Measurements from ENCODE around the gene CCL3.
"Not testable (repeated sequence)": the region's sequence is repeated elsewhere in the genome, so short reads cannot be mapped to it uniquely, and the experiment has no call there.

The CCL3 gene

DNA sequence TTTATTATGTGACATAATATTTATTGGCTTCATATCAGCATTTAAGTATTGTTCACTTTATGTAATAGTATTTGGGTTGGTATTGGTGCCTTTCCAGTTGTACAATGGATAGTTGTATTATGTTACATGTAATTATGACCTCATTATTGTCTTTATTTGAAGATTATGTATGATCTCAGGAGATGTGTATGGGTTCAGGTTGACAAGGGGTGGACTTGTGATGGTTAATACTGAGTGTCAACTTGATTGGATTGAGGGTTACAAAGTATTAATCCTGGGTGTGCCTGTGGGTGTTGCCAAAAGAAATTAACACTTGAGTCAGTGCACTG is 25.7 kb upstream of the CCL3 start:
- DNase-seq (ENCODE audit: low read depth) = not testable (repeated sequence)

DNA sequence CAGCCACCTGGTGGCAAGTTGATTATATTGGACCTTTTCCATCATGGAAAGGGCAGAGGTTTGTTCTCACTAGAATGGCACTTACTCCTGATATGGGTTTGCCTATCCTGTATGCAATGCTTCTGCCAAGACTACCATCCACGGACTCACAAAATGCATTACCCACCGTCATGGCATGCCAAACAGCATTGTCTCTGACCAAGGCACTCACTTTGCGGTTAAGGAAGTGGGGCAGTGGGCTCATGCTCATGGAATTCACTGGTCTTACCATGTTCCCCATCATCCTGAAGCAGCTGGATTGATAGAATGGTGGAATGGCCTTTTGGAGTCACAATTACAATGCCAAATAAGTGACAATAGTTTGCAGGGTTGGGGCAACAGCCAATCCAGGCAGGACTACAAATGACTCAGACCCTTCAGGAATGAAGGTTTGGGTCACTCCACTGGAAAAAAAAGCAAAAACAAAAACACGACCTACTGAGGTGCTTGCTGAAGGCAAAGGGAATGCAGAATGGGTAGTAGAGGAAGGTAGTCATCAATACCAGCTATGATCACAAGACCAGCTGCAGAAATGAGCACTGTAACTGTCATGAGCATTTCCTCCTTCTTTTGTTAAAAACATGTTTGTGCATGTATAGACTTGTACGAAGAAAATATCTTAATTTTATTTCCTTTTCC is 25.2 kb upstream of the CCL3 start:
- DNase-seq (ENCODE audit: low read depth) = not testable (repeated sequence)

DNA sequence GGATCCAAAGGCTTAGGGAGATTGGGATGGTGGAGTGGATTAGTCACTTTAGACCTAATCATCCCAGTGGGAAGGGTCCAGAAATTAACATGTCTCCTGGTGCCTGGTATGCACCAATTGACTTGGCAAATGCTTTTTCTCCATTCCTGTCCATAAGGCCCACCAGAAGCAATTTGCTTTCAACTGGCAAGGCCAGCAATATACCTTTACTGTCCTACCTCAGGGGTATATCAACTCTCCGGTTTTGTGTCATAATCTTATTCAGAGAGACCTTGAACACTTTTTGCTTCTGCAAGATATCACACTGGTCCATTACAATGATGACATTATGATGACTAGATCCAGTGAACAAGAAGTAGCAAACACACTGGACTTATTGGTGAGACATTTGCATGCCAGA is 23.2 kb upstream of the CCL3 start:
- not testable (repeated sequence) for DNase-seq (ENCODE audit: low read depth)

DNA sequence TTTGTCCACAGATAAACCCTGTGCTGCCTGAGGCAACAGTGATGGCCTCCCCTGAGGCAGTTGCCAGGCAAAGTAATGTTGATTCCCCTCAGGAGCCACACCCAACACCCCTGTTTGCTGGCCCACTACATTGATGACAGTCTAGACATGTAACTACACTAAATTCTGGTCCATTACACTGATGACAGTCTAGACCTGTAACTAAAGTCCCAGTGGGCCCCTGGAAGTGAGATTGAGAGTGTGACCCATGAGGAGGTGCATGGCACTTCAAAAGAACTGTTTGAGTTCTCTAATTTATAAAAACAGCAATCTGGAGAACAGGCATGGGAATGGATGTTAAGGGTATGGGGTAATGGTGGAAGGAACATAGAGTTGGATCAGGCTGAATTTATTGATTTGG is 22.6 kb upstream of the CCL3 start:
- no peak for DNase-seq (ENCODE audit: low read depth)

DNA sequence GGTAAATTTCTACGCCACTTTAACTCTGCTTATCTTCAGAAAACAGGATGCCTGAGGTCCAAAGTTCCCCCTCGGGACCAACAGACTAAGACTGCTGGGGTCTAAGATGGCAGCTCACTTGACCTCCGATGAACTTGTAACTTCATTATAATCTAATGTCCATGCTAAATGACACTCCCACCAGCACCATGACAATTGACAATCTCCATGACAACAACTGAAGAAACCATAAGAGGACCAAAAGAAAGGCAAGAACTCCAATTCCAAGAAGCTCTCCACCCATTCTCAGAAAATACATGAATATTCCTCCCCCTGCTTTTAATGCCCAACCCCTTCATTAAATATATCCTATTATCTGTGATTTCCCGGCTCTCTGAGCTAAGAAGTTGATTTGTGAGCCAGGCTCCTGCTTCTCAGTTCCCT is 21.1 kb upstream of the CCL3 start:
- no peak for DNase-seq (ENCODE audit: low read depth)

DNA sequence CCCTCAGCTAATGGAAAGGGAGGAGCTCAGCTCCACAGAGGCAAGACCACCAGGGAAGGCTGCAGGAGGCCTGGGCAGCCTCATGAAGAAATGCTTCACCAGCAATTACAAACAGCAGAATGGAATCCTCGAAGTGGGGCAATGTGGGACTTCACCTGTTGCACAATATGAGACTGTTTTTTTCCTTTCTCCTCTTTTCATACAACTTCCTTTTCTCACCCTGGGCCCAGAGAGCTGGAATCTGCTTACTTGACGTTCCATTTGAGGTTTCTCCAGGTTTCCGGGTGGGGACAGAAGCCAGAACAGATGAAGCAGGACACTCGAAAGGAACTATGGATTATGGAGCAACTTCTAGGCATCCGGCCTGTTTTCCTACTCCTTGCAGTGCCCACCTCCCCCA is 18.3 kb upstream of the CCL3 start:
- not testable (repeated sequence) for DNase-seq (ENCODE audit: low read depth)

DNA sequence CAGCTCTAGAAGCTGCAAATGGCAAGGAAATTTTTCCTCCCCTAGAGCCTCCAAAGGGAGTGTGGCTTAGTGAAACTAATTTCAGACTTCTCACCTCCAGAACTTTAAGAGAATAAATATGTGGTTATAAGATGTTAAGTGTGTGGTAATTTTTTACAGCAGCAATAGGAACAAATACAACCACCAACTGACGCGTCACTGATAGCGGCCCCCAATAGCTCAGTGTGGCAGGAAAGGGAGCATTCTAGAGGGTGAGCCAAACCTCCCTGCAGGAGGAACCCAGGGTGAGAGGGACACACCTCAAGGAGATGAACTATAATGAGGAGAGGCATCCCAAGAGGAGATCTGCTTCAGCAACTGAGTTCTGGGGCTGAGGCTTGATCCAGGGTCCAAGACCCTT is 17.7 kb upstream of the CCL3 start:
- DNase-seq (ENCODE audit: low read depth) = no peak

DNA sequence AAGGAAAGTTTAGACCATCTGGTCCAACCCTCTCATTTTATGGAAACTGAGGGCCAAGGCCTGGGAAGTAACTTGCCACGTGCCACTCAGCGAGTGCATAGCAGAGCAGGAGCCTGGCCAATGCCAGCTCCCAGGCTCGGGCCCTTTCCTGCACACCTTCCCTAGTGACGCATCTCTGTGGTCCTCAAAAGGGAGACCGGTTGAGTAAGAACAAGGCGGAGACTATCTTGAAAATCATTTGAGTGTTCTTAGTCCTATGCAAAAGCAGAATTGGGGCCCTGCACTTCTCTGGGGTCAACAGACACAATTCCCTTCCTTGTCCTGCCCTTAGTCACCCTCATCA is 16.5 kb upstream of the CCL3 start:
- no peak for DNase-seq (ENCODE audit: low read depth)

DNA sequence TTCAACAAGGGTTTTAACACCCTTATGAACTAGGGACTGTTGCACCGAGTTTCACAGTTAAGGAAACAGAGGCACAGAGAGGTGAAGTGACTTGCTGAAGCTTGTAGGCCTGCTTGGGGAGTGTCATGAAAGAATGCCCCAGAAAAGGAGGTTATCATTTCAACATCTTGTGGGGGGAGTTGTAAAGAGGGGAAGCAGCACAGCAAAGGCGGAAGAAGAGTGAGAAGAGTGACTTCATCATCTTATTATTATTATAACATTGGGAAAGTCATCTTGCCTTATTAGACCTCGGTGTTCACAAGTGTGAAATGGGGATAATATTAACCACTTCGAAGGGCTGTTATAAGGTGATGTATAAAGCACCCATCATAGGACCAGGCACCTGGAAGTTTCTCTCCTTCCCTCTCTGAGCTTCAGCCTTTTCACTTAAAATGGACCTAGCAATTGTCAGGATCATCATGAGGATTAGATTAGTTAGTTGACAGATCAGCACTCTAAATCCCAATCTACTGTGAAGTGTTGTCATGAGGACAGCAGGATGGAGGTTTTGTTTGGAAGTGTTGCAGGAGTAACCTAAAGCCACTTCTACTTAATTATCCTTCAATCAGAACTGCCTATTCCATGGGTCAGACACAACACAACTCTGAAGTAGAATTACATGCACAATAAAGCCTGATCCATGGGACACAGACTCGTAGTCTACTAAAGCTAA is 16.0 kb upstream of the CCL3 start:
- DNase-seq (ENCODE audit: low read depth) = no peak

DNA sequence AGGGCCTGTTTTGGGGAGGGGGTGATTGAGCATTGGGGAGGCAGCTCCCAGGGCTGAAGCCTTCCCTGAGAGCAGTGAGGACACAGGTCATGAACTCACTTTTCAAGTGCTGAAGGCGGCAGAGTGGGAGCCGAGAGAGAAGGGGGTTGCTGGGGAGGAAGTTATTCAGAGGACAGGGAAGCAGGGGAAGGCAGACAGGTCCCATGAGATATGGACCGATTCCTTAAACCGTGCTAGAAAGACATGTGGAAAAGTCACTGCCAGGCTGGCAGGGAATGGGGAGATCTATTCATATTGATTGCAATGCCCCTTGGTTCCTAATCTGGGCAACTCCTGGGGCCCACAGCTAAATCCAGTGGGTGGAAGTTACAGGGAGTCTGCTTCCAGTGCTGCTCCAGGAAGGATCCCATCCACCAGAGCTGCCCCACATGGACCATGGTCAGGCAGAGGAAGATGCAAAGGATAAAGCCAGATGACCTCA is 14.8 kb upstream of the CCL3 start:
- no peak for DNase-seq (ENCODE audit: low read depth)

DNA sequence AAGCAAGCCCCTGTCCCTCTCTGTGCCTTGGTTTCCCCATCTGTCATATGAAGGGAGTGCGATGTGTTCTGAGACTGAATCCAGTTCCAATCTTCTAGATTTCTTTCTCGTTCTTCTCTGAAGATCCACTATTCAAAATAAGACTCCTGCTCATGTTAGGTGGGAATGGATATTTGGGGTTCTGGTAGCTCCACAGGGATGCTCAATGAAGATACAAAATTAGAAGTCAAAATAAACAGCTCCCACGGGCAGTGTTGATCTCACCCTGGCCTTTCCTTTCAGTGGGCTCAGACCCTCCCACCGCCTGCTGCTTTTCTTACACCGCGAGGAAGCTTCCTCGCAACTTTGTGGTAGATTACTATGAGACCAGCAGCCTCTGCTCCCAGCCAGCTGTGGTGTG is 14.3 kb upstream of the CCL3 start:
- not testable (repeated sequence) for DNase-seq (ENCODE audit: low read depth)

DNA sequence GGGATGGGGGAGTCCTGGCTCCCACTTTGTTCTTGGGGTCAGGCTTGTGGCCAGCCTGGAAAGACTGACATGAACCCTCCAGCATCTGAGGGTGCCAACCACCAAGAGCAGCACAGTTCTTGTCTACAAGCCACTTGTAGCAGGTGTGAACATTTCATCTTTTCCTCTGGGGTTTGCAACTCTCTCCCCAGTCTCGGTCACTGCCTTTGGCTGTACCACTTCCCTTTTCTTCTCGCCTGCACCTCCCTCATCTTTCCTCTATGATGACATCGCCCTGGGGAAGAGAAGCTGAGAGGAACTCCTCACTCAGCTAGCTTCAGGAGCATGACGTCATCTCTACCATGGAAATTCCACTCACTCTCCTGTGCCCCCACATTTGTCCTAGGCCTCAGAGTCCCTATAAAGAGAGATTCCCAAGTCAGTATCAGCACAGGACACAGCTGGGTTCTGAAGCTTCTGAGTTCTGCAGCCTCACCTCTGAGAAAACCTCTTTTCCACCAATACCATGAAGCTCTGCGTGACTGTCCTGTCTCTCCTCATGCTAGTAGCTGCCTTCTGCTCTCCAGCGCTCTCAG is 13.5 kb upstream of the CCL3 start, which contains the start of gene CCL4:
Gene CCL4, plus strand, starts transcription at position 427 of the 575 bp plus-strand sequence. Its CDS starts 79 bp downstream, at position 506.
- DNase-seq (ENCODE audit: low read depth) = not testable (repeated sequence)

DNA sequence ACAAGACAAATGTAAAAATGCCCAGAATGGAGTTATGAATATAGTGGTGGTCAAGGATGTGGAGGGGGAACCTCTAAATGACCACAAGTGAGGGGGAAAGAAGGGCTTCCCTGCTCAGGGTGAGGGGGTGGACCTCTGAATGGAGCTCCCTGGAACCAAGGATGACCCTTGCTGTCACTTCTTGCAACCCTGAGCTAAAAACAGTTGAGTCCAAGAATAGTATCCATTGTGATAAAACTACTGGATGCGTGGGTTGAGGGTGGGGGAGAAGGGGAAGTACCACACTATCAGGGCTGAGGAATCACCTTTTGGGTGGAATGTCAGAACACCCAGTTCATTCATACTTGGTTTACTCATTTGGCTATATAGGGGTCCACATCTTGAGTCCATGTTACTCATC is 9.1 kb upstream of the CCL3 start:
- not testable (repeated sequence) for DNase-seq (ENCODE audit: low read depth)

DNA sequence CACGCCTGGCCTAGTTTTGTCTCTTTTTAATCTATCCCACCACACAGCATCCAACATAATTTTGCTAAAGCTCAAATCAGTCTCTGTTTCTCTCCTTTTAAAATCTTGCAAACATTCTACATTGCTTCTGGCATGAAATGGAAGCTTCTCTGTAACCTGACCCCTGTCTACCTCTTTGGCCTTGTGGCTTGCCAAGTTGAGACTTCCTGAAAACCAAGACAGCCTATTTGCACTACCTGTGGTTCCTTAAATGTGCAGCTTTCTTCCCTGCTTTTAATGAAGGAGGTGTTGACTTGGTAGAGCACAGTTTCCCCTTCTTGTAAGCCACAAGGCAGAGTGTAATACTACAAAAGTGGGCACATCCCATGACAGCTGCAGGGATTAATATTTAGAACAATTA is 6.0 kb upstream of the CCL3 start:
- DNase-seq (ENCODE audit: low read depth) = no peak

DNA sequence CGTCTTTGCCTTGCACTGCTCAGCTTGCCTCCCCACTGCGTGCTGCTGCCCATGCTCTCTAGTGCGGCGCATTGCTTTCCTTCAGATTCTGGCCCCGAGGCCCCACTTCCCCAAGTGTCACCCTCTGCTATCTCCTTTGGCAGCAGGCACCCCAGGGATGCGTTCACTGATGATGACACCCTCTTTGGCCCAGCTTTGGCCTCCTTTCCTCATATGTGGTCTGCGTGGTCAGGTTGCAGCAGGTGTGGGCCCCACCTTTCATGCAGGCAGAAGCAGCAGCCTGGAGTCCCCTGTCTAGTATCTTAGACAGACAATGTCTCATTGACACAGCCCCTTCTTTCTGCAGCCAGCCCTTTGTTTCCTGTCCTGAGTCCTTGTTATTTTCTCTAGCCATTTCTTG is 4.8 kb upstream of the CCL3 start:
- DNase-seq (ENCODE audit: low read depth) = no peak

DNA sequence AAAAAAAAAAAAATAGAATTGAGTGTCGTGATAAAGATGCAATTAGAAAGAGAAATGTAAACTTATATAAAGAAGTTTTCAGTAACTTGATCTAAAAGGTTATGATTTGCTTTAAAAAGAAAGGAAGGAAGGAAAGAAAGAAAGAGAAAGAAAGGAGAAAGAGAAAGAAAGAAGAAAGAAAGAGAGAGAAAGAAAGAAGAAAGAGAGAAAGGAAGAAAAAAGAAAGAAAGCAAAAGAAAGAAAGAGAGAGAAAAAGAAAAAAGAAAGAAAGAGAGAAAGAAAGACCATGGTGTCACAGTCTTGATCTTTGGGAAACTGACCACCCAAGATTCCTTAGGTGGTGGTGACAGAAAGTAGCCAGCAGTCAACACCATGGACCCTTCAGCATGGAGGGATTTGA is 4.3 kb upstream of the CCL3 start:
- DNase-seq (ENCODE audit: low read depth) = no peak

DNA sequence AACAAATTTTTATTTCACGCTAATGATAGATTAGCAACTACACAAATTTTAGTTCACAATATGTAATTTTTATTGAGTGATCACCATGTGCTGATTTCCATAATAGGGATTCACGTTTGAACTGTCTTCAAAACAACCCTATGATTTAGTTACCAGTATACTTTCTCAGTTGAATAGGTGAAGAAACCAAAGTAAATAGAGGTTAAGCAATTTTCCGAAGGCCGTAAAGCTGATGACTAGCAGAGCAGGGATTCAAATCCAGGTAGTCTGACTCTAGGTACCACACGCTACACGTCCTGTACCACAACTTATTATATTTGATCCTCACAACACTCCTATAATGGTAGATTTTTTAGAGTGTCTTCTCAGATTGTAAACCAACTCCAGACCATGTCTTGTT is 2.8 kb upstream of the CCL3 start:
- DNase-seq (ENCODE audit: low read depth) = not testable (repeated sequence)

DNA sequence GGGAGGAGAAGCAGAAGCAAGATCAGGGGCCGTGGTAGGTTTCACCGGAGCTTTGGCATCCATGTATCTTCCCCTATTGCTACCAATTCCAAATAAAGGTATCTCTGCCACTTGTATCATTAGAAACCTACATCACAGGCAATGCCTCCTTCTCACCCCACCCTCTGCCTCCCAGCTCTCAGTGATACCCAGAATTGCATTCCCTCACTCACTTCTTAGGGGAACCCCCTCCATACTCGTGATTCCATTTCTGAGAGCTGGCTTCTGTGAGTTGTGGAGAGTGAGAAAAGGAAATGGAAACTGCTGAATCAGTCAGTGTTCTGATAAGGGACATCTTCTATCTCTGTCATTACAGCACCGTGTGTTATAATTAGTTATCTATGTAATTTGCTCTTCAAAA is 2.3 kb upstream of the CCL3 start:
- DNase-seq (ENCODE audit: low read depth) = no peak

DNA sequence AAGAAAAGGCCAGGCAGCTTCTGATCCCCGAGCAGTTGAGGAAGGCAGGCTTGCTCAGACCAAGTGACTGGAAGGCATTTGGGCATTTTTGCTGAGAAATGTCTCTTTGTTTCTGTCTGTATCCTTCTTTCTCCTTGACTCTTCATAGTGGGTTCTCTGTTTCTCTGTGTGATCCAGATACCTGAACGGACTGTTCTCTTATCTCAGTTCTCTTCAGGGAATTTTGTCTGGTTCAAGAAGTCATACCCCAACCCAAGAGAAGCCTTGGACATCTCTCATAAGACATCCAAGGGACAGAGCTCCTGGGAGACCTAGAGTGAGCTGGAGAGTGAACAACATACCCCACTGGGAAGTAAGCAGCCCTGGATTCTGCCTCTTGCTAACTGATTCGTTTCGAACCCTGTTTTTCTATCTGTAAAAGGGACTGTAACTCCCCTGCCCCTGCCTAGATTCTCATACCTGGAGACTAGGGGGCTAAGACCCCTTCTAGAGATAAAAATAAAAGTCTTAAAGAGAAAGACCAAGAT is 541 bp downstream of the CCL3 start:
- DNase-seq (ENCODE audit: low read depth) = no peak

DNA sequence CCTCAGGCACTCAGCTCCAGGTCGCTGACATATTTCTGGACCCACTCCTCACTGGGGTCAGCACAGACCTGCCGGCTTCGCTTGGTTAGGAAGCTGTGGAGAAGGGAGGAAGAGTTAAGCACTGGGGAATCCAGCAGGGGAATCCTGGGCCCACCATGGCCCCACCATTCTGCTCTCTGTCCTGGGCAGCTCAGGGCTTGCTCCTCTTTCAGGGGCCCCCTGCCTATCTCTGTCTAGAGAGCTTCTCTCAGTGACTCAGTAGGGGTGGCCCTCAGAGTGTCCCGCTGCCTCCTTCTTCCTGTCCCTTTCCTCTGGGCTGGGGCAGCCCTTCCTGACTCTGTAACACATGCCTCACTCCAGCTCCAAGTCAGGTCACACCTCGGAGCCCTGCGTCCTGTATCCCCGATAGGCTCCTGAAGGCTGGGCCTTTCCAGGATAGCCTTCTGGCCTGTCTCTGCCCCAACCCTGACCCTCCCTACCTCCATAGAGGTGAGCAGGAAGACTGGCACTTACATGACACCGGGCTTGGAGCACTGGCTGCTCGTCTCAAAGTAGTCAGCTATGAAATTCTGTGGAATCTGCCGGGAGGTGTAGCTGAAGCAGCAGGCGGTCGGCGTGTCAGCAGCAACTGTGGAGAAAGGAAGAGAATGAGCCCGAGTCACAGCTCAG is 1.1 kb downstream of the CCL3 start:
- DNase-seq (ENCODE audit: low read depth) = no peak

DNA sequence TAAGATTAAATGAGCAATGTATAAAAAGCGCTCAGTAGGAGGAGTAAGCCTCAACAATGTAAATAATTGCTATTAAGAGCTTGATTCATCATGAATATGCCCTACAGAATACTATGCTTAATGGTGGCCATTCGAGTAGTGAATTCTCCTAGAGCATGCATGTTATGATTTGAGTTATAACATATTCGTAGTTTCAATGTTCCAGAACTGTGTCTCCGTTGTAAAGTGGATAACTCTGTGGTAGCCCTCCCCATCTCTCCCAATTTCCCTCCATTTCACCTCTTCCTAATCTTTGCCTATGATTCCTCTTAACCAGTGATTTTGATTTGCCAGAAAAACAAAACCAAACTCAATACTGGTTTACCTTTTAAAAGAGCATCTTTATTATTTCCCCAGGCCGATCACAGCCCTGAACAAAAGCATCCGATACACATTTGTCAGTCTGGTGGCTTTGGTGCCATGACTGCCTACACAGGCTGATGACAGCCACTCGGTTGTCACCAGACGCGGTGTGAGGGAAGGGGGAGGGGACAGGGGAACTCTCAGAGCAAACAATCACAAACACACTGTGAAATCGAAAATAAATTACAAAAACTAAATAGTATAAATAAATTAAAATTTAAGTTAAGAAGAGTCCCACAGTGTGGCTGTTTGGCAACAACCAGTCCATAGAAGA is 1.9 kb downstream of the CCL3 start:
- DNase-seq (ENCODE audit: low read depth) = not testable (repeated sequence)

DNA sequence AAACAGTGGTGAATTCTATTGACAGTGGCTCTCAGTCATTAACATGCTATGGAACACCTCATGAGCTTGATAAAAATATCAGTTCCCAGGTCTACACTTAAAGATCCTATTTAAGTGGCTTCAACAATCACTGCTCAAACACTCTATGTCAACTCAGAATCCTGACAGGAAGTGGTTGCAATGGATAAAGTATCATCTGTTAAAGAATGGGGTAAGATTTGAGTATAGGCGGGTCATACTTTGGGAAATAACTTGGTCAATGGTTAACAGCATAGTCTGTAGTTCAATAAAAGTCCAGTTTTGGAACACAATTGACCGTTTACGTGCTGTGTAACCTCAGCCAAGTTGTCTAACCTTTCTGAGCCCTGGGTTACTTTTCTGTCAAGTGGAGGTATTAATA is 2.5 kb downstream of the CCL3 start:
- not testable (repeated sequence) for DNase-seq (ENCODE audit: low read depth)

Measured in activated T-helper 1 cell treated with Interleukin-2 at 50 U/mL for 16 hours (primary cell).